Subcutaneous abdominal adipose tissue (tissue), 5 donors: ENCODE data around the gene GMPR2.

Experiments used
- H3K27ac ChIP-seq: one replicate; pipeline ENCODE4 v1.7.0; 2013; ENCODE audit warnings: low read depth, mild to moderate bottlenecking, inconsistent platforms, low read length, moderate library complexity
- H3K27me3 ChIP-seq, 5 donors: one replicate each; pipeline ENCODE4 v1.7.0; 2013; ENCODE audit warnings: low read length in 5 of 5, inconsistent platforms in 1 of 5; ENCODE audit not compliant: control insufficient read depth in 5 of 5, insufficient read depth in 4 of 5
- H3K36me3 ChIP-seq, 5 donors: one replicate each; pipeline ENCODE4 v1.7.0; 2013; ENCODE audit warnings: low read length in 5 of 5; ENCODE audit not compliant: control insufficient read depth in 5 of 5, insufficient read depth in 5 of 5
- H3K4me1 ChIP-seq, 5 donors: one replicate each; pipeline ENCODE4 v1.7.0; 2013; ENCODE audit warnings: low read length in 5 of 5, mild to moderate bottlenecking in 3 of 5, moderate library complexity in 1 of 5; ENCODE audit not compliant: control insufficient read depth in 5 of 5, insufficient read depth in 5 of 5
- H3K4me3 ChIP-seq, 5 donors: one replicate each; pipeline ENCODE4 v1.7.0; 2013; ENCODE audit warnings: low read length in 5 of 5, low read depth in 1 of 5
- H3K9ac ChIP-seq, 5 donors: one replicate each; pipeline ENCODE4 v1.7.0; 2013; ENCODE audit warnings: low read length in 5 of 5, mild to moderate bottlenecking in 4 of 5, moderate library complexity in 3 of 5
- H3K9me3 ChIP-seq, 5 donors: one replicate each; pipeline ENCODE4 v1.7.0; 2013; ENCODE audit warnings: low read length in 5 of 5; ENCODE audit not compliant: control insufficient read depth in 5 of 5
- donor health status: healthy.
- donor health status: healthy.
- donor health status: healthy.
- donor health status: healthy.
- donor health status: healthy.

GMPR2 gene

DNA sequence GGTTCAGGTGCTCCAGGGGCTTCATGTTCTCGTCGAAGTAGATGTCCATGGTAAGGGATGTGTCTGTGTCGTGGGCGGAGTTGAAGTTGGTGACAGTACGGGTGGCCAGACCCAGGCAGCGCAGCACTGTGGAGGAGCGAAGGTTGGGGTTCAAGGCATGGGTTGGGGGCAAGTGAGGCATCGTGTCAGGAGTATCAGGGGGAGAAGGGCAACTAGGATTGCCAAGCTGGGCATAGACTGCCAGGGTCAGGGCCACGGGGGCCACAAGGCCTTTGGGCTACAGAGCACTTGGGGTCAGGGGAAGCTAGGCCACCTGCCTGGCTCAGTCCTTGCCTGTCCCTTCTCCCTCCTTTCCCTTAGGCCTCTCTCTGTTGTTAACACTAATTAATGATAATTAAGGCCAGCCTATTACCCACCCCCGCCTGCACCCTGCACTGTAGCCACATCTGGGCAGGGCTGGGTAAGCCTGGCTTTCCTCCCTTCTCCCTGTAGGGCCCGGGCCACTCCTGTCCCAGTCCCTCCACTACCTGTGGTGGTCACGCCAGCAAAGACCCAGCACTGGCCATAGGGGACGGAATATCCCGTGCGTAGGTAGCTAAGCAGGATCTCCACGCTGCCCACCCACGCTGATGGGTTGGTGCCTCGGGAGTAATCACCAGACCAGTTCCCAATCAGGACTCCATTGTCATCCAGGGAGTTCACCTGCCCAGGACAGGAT is 26.0 kb downstream of the GMPR2 start:
- Histone ChIP-seq H3K36me3 (peaks cover 0 to 27% (median 9%) of the 10 kb centered on the region in 5 donors), H3K4me1 (peaks cover 1 to 45% (median 37%) of the 10 kb centered on the region in 5 donors), H3K9me3 (no peaks in the 10 kb centered on the region), H3K27me3 (no peaks in the 10 kb centered on the region), H3K9ac (no peak overlapping the region), H3K4me3 (no peak overlapping the region), H3K27ac (no peak overlapping the region)

DNA sequence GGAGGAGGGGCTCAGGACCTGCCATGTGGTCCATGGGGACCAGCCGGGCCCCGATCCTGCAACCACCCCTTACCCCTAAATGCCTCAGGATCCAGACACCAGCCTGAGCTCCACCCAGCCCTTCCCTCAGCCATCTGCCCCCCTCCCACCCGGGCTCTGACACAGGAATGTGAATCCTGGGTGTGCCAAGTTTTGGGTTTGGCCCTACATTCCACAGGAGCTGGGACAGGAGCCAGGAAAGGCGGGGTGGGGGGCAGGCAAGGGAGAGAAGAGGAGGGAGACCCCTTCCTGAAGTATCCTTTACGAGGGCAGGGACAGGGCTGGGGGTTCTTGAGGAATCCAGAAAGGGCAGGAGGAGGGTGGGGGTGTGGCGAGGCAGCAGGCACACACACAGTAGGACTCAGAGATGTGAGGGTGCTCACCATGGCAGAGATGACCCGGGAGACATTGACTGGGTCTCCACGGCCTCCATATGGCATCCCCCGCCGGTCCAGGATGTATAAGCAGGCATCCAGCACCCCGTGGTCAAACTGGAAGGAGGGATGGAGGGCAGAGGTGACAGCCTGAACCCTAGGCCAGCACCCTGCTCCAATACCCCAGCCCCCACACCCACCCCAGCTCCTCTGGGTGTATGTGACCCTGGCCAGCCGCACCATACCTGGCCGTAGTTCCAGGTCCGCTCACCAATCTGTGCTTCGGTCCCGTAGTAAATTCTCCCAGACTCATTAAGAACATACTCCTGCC is 26.7 kb downstream of the GMPR2 start:
- Histone ChIP-seq H3K9me3 (no peaks in the 10 kb centered on the region), H3K9ac (no peak overlapping the region), H3K27ac (no peak overlapping the region), H3K36me3 (peaks cover 0 to 19% (median 9%) of the 10 kb centered on the region in 5 donors), H3K27me3 (no peaks in the 10 kb centered on the region), H3K4me1 (peaks cover 1 to 45% (median 37%) of the 10 kb centered on the region in 5 donors), H3K4me3 (no peak overlapping the region)

DNA sequence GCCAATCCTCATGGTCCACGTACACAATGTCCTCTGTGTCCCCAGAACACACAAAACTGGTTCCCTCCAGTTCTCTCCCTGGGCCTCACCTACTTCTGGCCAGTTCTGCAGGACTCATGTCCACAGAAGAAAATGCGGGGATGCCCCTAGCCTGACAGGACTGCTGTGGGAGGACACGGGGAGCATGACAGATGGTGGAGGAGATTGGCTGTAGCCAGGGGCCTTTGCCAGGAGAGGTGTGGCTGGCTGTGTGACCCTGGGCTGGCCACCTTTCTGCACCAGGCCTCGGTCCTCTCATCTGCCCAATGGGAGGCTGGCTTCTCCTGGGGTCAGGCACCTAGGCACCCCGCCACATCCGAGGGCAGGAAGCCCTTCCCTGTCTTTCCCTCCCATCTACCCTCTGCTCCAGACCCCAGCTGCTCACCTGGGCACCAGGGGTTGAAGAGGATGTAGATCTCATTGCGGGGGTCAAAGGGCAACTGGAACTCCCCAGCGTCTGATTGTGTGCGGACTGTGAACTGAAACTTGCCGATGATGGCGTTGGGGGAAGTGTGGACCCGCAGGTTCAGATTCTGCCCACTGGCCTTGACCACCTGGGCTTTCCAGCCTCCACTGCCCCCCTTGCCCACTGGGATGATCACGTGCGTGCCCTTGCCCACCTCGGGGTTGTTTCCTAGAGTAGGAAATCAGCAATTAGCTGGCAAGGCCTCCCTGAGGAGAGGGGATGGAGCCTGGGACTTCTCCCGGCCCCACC is 27.5 kb downstream of the GMPR2 start:
- H3K27ac ChIP-seq: no peak overlapping the region

GRCh38 chr14:24260780-24261157 is 28.0 kb downstream of the GMPR2 start:
- H3K36me3 ChIP-seq: peaks cover 0 to 17% (median 9%) of the 10 kb centered on the region in 5 donors
- H3K27me3 ChIP-seq: no peaks in the 10 kb centered on the region
- H3K4me3 ChIP-seq: no peak overlapping the region
- no peak overlapping the region for H3K27ac ChIP-seq
- H3K4me1 ChIP-seq: peaks cover 0 to 33% (median 25%) of the 10 kb centered on the region in 5 donors
- no peak overlapping the region for H3K9ac ChIP-seq
- no peaks in the 10 kb centered on the region for H3K9me3 ChIP-seq

More for the DNA sequence above, 27.5 kb downstream of the GMPR2 start:
- Histone ChIP-seq H3K9me3 (no peaks in the 10 kb centered on the region), H3K36me3 (peaks cover 0 to 16% (median 6%) of the 10 kb centered on the region in 5 donors), H3K4me3 (no peak overlapping the region), H3K27me3 (no peaks in the 10 kb centered on the region), H3K9ac (no peak overlapping the region), H3K4me1 (peaks cover 1 to 39% (median 31%) of the 10 kb centered on the region in 5 donors)

DNA sequence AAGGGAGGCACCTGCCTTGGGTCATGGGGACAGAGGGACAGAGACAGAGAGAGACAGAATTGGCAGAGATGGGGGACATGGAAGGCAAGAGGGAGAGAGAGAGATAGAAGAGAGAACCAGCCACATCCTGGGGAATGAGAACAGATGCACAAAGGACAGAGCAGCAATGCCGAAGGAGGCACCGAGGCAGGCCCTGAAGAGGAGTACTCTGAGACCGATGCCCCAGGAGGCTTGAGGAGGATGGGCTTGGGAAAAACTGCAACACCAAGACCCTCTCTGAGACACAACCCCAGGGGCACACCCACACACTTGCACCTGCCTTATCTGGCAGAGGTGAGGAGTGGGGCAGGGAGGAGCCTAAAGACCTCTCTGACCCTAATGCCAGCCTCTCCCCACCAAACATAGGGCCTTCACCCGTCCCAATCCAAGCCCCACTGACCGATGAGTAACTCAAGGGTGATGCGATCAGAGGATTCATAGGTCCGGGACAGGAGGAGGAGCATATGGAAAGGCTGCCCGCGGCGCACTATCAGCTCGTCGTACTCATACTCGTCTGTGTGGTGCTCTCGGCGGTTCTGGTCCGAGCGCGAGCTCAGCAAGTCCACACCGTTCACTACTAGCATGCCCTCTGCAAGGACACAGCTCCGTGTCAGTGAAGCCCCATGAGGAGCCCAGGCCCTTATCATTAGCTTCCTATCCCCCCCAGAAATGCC is 28.7 kb downstream of the GMPR2 start:
- Histone ChIP-seq H3K27ac (no peak overlapping the region), H3K9ac (no peak overlapping the region), H3K4me1 (peaks cover 0 to 26% (median 19%) of the 10 kb centered on the region in 5 donors), H3K9me3 (no peaks in the 10 kb centered on the region), H3K36me3 (peaks cover 0 to 23% (median 16%) of the 10 kb centered on the region in 5 donors), H3K4me3 (no peak overlapping the region), H3K27me3 (no peaks in the 10 kb centered on the region)

DNA sequence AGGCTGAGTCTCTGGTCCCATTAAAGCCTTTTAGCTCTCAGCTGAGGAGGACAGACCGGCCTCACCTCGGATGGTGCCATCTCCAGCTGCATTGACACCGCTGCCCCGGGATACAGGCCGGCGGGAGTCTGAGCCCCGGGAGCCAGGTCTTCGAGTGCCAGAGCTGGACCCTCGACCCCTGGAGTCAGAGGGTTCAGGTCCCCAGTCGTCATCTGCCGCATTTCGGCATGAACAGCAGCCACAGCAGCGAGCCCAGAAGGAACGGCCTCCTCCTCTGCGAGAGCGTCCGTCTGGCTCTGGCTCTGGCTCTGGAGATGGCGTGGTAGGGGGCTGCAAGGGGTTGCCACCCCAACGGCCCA is 29.2 kb downstream of the GMPR2 start:
- H3K4me3 ChIP-seq: no peak overlapping the region
- no peak overlapping the region for H3K27ac ChIP-seq
- no peak overlapping the region for H3K9ac ChIP-seq
- peaks cover 0 to 28% (median 21%) of the 10 kb centered on the region in 5 donors for H3K36me3 ChIP-seq
- H3K27me3 ChIP-seq: no peaks in the 10 kb centered on the region
- H3K9me3 ChIP-seq: no peaks in the 10 kb centered on the region
- peaks cover 0 to 21% (median 13%) of the 10 kb centered on the region in 5 donors for H3K4me1 ChIP-seq

GRCh38 chr14:24262821-24263733 is 30.3 kb downstream of the GMPR2 start, which contains the start of gene TGM1:
Gene TGM1, minus strand, starts transcription at chr14:24263177. Its CDS starts 825 bp downstream, at chr14:24262352.
- Histone ChIP-seq H3K4me3 (no peak within 1 kb of the TSS), H3K27ac (no peak within 1 kb of the TSS), H3K4me1 (peaks cover 0 to 16% (median 10%) of the 10 kb centered on the region in 5 donors), H3K9ac (no peak within 1 kb of the TSS), H3K9me3 (no peaks in the 10 kb centered on the region), H3K27me3 (no peaks in the 10 kb centered on the region), H3K36me3 (peaks cover 0 to 40% (median 31%) of the 10 kb centered on the region in 5 donors)

GRCh38 chr14:24263848-24264247 is 31.1 kb downstream of the GMPR2 start:
- H3K9me3 ChIP-seq: no peaks in the 10 kb centered on the region
- no peak overlapping the region for H3K4me3 ChIP-seq
- H3K27me3 ChIP-seq: no peaks in the 10 kb centered on the region
- H3K9ac ChIP-seq: no peak overlapping the region
- H3K4me1 ChIP-seq: peaks cover 0 to 11% (median 8%) of the 10 kb centered on the region in 5 donors
- H3K36me3 ChIP-seq: peaks cover 0 to 47% (median 38%) of the 10 kb centered on the region in 5 donors
- no peak overlapping the region for H3K27ac ChIP-seq

DNA sequence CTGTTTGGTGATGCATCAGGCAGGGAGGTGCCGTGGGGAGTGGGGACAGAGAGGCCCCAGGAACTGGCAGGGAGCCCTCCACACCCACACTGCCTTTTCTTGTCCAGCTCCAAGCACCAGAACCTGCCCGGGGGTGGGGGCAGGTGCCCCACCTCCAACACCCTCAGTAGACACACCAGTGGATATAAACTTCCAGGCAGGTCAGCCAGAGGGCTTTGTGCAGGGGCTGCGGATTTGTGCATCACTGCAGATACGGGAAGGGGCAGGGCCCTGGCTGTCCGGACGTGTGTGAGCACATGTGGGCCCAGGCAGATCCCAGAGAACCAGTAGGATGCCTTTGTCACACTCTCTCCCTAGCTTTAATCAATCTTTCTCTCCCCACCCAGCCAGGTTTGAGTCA is 31.6 kb downstream of the GMPR2 start:
- Histone ChIP-seq H3K9ac (no peak overlapping the region), H3K36me3 (peaks cover 0 to 52% (median 43%) of the 10 kb centered on the region in 5 donors), H3K27me3 (no peaks in the 10 kb centered on the region), H3K9me3 (no peaks in the 10 kb centered on the region), H3K4me1 (peaks cover 0 to 7% (median 4%) of the 10 kb centered on the region in 5 donors), H3K27ac (no peak overlapping the region), H3K4me3 (no peak overlapping the region)
